HepG2 (cell line): ENCODE results near the gene TOPORS. TPM values are rescaled to one million over a fixed set of nuclear protein-coding genes. Genes with fewer than 3 reads are reported as not detected.

Source experiments
- ATAD3A ChIP-seq: sonication (generic); formaldehyde crosslinking; IDR thresholded peaks from 2 replicates; pipeline ENCODE4 v1.4.0; 2020; ENCODE audit warnings: missing genetic modification reagents
- HOXD1 ChIP-seq: sonication (generic); formaldehyde crosslinking; IDR thresholded peaks from 2 replicates; pipeline ENCODE4 v1.5.0; 2020; ENCODE audit warnings: missing genetic modification reagents
- MBD4 ChIP-seq: IDR thresholded peaks from 2 replicates; pipeline ENCODE4 v1.6.1; 2012; ENCODE audit warnings: low read length, inconsistent platforms, borderline replicate concordance
- NR2C2 ChIP-seq: sonication (generic); formaldehyde crosslinking; IDR thresholded peaks from 2 replicates; pipeline ENCODE4 v1.4.0; 2020; ENCODE audit warnings: missing genetic modification reagents, mild to moderate bottlenecking, moderate library complexity, borderline replicate concordance
- PHF5A ChIP-seq: IDR thresholded peaks from one replicate; pipeline ENCODE4 v1.6.1; 2018; ENCODE audit warnings: low read depth, missing genetic modification reagents; ENCODE audit not compliant: unreplicated experiment
- RFX5 ChIP-seq: IDR thresholded peaks from 2 replicates; pipeline ENCODE4 v1.6.1; 2011; ENCODE audit warnings: low read depth, low read length, improper control_type of control experiment
- SPEN ChIP-seq: sonication (generic); formaldehyde crosslinking; IDR thresholded peaks from 2 replicates; pipeline ENCODE4 v1.5.1; 2020; ENCODE audit warnings: low read depth, mild to moderate bottlenecking, missing genetic modification reagents
- TEAD2 ChIP-seq: sonication (generic); formaldehyde crosslinking; IDR thresholded peaks from 2 replicates; pipeline ENCODE4 v1.9.0; 2021; ENCODE audit warnings: missing genetic modification reagents
- TSC22D2 ChIP-seq: sonication (generic); formaldehyde crosslinking; IDR thresholded peaks from 2 replicates; pipeline ENCODE4 v1.5.1; 2020; ENCODE audit warnings: missing genetic modification reagents, mild to moderate bottlenecking, borderline replicate concordance
- ZMYM4 ChIP-seq: sonication (generic); formaldehyde crosslinking; IDR thresholded peaks from 2 replicates; pipeline ENCODE4 v1.8.1; 2023; ENCODE audit warnings: mild to moderate bottlenecking, missing genetic modification reagents
- ZNF333 ChIP-seq: sonication (generic); formaldehyde crosslinking; IDR thresholded peaks from 2 replicates; pipeline ENCODE4 v1.4.0; 2020; ENCODE audit warnings: mild to moderate bottlenecking, missing genetic modification reagents, borderline replicate concordance
- ZNF564 ChIP-seq: sonication (generic); formaldehyde crosslinking; IDR thresholded peaks from 2 replicates; pipeline ENCODE4 v1.8.1; 2023; ENCODE audit warnings: mild to moderate bottlenecking, missing genetic modification reagents
- ZNF567 ChIP-seq: sonication (generic); formaldehyde crosslinking; IDR thresholded peaks from 2 replicates; pipeline ENCODE4 v1.8.1; 2023; ENCODE audit warnings: mild to moderate bottlenecking, missing genetic modification reagents, borderline replicate concordance
- ZNF570 ChIP-seq: sonication (generic); formaldehyde crosslinking; IDR thresholded peaks from 2 replicates; pipeline ENCODE4 v1.4.0; 2020; ENCODE audit warnings: mild to moderate bottlenecking, missing genetic modification reagents, borderline replicate concordance
- ZNF607 ChIP-seq: sonication (generic); formaldehyde crosslinking; IDR thresholded peaks from 2 replicates; pipeline ENCODE4 v1.5.1; 2020; ENCODE audit warnings: missing genetic modification reagents, mild to moderate bottlenecking, borderline replicate concordance
- ZNF720 ChIP-seq: sonication (generic); formaldehyde crosslinking; IDR thresholded peaks from 2 replicates; pipeline ENCODE4 v1.4.0; 2020; ENCODE audit warnings: missing genetic modification reagents
- ZNF724P ChIP-seq: sonication (generic); formaldehyde crosslinking; IDR thresholded peaks from 2 replicates; pipeline ENCODE4 v1.8.0; 2022; ENCODE audit warnings: missing genetic modification reagents, borderline replicate concordance
- ZNF781 ChIP-seq: sonication (generic); formaldehyde crosslinking; IDR thresholded peaks from 2 replicates; pipeline ENCODE4 v1.5.1; 2020; ENCODE audit warnings: borderline replicate concordance, mild to moderate bottlenecking, missing genetic modification reagents; ENCODE audit errors: not compliant biosample characterization
- ZNF83 ChIP-seq: sonication (generic); formaldehyde crosslinking; IDR thresholded peaks from 2 replicates; pipeline ENCODE4 v1.4.0; 2020; ENCODE audit warnings: missing genetic modification reagents, mild to moderate bottlenecking, borderline replicate concordance
- ZNF883 ChIP-seq: sonication (generic); formaldehyde crosslinking; IDR thresholded peaks from 2 replicates; pipeline ENCODE4 v1.5.1; 2020; ENCODE audit warnings: mild to moderate bottlenecking, missing genetic modification reagents; ENCODE audit errors: not compliant biosample characterization
- polyA plus RNA-seq, 8 experiments: library from polyadenylated mRNA; depleted of rRNA in 3 of 8; stranded (reverse) in 7 of 8; unstranded in 1 of 8; fragments of >200 nt; fragmentation: Illumina TruSeq in 4 of 8; extraction: Trizol in 4 of 8; gene quantifications; 2 replicates each; pipeline versions ENCODE4 v1.2.1 to v1.2.3, GENCODE V29; 2011 to 2016; ENCODE audit warnings: low read depth in 4 of 8, missing spikeins in 1 of 8, mixed read lengths in 1 of 8; ENCODE audit not compliant: insufficient read depth in 1 of 8
- total RNA-seq, 5 experiments: library from RNA; depleted of rRNA; stranded (reverse); fragments of >200 nt; fragmentation: Illumina TruSeq; extraction: Trizol; gene quantifications; 2 replicates each; pipeline ENCODE4 v1.2.3, GENCODE V29; 2016; ENCODE audit warnings: low read depth in 1 of 5
- TF ChIP-seq, protein P1 (sequence below): sonication (generic); formaldehyde crosslinking; conservative IDR thresholded peaks from 2 replicates; pipeline ENCODE4 v1.8.0; 2022; ENCODE audit warnings: low read depth, missing genetic modification reagents
- TF ChIP-seq, protein P2 (sequence below): sonication (generic); formaldehyde crosslinking; IDR thresholded peaks from 2 replicates; pipeline ENCODE4 v1.4.0; 2020; ENCODE audit warnings: missing genetic modification reagents
- TF ChIP-seq, protein P3 (sequence below): sonication (generic); formaldehyde crosslinking; IDR thresholded peaks from 2 replicates; pipeline ENCODE4 v1.4.0; 2020; ENCODE audit warnings: missing genetic modification reagents, low read depth, mild to moderate bottlenecking, borderline replicate concordance
- TF ChIP-seq, protein P4 (sequence below): sonication (generic); formaldehyde crosslinking; IDR thresholded peaks from 2 replicates; pipeline ENCODE4 v1.4.0; 2020; ENCODE audit warnings: mild to moderate bottlenecking, low read depth, missing genetic modification reagents
- TF ChIP-seq, protein P5 (sequence below): sonication (generic); formaldehyde crosslinking; IDR thresholded peaks from 2 replicates; pipeline ENCODE4 v1.5.1; 2020; ENCODE audit warnings: missing genetic modification reagents, mild to moderate bottlenecking, borderline replicate concordance

Gene TOPORS
- total and polyA plus RNA-seq, 2 of the 13 experiments (the other 11 are each of a cell fraction or from before 2014, with no cell fraction given), result 6.8 to 19.6 TPM

DNA sequence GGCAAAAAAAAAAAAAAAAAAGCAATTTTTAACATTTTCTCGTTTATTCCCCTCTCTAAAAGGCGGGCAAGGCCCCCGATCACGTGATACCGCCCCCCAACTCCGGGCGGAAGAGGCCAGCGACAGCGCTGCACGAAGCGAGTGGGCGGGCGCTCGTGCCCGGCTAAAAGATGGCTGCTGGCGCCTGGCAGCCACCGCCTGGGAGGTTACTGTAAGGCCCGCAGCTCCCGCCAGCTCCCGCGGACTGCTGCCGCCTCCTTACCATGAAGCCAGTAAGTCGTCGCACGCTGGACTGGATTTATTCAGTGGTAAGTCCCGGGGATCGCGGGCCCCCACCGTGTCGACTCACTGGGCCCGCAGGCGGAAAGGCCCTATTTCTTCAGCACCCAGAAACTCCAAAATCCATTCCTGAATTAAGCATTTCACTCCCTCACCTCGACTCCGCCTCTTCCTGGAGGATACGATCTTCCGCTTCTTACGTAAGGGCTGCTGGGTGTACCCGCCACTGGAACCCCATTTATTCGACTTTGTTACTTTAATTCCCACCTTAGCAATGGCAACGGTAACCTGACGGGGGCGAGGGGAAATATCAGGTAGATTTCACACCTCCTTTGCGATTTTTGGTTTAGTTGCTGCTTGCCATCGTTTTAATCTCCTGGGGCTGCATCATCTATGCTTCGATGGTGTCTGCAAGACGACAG, at the start of gene TOPORS, which contains the start of gene SMIM27 (continued):
- TF ChIP-seq ZNF781 (CRISPR knock-in tag) (peak; percentile 93), TEAD2 (CRISPR knock-in tag) (no peak), RFX5 (no peak), ZNF724P (CRISPR knock-in tag) (0 out of 2 replicates have a peak, but pooled peaks have one; percentile 68), TSC22D2 (CRISPR knock-in tag) (peak; percentile 53; the same call in 1 of the 2 replicates), HOXD1 (CRISPR knock-in tag) (no peak), ZNF564 (peak; percentile 81; the same call in 1 of the 2 replicates), ZNF83 (CRISPR knock-in tag) (no peak), ZNF883 (CRISPR knock-in tag) (peak; percentile 59), ZMYM4 (CRISPR knock-in tag) (peak; percentile 67; the same call in 1 of the 2 replicates), ZNF607 (CRISPR knock-in tag) (no peak), ZNF567 (CRISPR knock-in tag) (no peak), ZNF720 (CRISPR knock-in tag) (no peak), PHF5A (peak; percentile 23), SPEN (peak; percentile 78), MBD4 (no peak), ZNF570 (CRISPR knock-in tag) (no peak), NR2C2 (CRISPR knock-in tag) (peak; percentile 90), ATAD3A (CRISPR knock-in tag) (no peak), ZNF333 (CRISPR knock-in tag) (peak; percentile 55; the same call in 1 of the 2 replicates)
- TF ChIP-seq, protein P1, sequence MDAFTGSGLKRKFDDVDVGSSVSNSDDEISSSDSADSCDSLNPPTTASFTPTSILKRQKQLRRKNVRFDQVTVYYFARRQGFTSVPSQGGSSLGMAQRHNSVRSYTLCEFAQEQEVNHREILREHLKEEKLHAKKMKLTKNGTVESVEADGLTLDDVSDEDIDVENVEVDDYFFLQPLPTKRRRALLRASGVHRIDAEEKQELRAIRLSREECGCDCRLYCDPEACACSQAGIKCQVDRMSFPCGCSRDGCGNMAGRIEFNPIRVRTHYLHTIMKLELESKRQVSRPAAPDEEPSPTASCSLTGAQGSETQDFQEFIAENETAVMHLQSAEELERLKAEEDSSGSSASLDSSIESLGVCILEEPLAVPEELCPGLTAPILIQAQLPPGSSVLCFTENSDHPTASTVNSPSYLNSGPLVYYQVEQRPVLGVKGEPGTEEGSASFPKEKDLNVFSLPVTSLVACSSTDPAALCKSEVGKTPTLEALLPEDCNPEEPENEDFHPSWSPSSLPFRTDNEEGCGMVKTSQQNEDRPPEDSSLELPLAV (CRISPR knock-in tag), result no peak
- TF ChIP-seq, protein P2, sequence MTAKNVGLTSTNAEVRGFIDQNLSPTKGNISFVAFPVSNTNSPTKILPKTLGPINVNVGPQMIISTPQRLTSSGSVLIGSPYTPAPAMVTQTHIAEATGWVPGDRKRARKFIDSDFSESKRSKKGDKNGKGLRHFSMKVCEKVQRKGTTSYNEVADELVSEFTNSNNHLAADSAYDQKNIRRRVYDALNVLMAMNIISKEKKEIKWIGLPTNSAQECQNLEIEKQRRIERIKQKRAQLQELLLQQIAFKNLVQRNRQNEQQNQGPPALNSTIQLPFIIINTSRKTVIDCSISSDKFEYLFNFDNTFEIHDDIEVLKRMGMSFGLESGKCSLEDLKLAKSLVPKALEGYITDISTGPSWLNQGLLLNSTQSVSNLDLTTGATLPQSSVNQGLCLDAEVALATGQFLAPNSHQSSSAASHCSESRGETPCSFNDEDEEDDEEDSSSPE, result peak; percentile 70
- TF ChIP-seq, protein P3, sequence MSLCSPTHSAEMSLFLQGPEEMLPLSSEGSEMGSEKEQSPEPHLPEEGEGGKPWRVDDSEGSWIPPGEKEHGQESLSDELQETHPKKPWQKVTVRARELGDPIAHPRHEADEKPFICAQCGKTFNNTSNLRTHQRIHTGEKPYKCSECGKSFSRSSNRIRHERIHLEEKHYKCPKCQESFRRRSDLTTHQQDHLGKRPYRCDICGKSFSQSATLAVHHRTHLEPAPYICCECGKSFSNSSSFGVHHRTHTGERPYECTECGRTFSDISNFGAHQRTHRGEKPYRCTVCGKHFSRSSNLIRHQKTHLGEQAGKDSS (CRISPR knock-in tag), result peak; percentile 54; the same call in 1 of the 2 replicates
- TF ChIP-seq, protein P4, sequence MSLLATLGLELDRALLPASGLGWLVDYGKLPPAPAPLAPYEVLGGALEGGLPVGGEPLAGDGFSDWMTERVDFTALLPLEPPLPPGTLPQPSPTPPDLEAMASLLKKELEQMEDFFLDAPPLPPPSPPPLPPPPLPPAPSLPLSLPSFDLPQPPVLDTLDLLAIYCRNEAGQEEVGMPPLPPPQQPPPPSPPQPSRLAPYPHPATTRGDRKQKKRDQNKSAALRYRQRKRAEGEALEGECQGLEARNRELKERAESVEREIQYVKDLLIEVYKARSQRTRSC (CRISPR knock-in tag), result 0 out of 2 replicates have a peak, but pooled peaks have one; percentile 45
- TF ChIP-seq, protein P5, sequence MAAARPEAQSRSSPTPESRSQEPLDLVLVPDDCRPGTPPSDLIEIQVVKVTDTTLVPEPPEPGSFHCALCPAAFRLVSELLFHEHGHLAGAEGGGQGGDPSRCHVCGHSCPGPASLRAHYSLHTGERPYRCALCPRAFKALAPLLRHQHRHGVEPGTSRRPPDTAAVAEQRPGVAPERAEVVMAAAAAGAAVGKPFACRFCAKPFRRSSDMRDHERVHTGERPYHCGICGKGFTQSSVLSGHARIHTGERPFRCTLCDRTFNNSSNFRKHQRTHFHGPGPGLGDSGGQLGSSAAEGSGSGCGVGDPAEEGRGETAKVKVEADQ, result no peak
